GM18526 (cell line): ENCODE results near the gene OR6A2.

Source experiments
- POLR2A ChIP-seq: IDR thresholded peaks from 3 replicates; pipeline ENCODE4 v1.6.1; 2011; ENCODE audit not compliant: insufficient read length; ENCODE audit errors: extremely low read depth

OR6A2 gene

GRCh38 chr11:6782720-6783119, 16.8 kb downstream of the OR6A2 start, which contains the start of gene OR2AG1:
OR2AG1 (plus strand) TSS chr11:6783020; CDS start chr11:6785038, 2,018 bp downstream.
- TF ChIP-seq POLR2A: no peak

- no peak for TF ChIP-seq POLR2A
Observed at GRCh38 chr11:6780829-6781228, 18.7 kb downstream of the OR6A2 start.

- no peak for TF ChIP-seq POLR2A
Observed at GRCh38 chr11:6778518-6778917, 21.0 kb downstream of the OR6A2 start.

- TF ChIP-seq POLR2A: no peak
Observed at GRCh38 chr11:6771926-6772893, 27.3 kb downstream of the OR6A2 start, which contains the start of gene OR2AG2. OR2AG2 (minus strand) TSS chr11:6771976; CDS start chr11:6768957, 3,019 bp downstream.

GRCh38 chr11:6757373-6757967, 42.0 kb downstream of the OR6A2 start:
- no peak for TF ChIP-seq POLR2A

GRCh38 chr11:6755953-6756347, 43.5 kb downstream of the OR6A2 start:
- no peak for TF ChIP-seq POLR2A

GRCh38 chr11:6755303-6755952, 44.1 kb downstream of the OR6A2 start:
- no peak for TF ChIP-seq POLR2A

GRCh38 chr11:6747097-6747668, 52.3 kb downstream of the OR6A2 start:
- no peak for TF ChIP-seq POLR2A

GRCh38 chr11:6746626-6747025, 52.9 kb downstream of the OR6A2 start:
- TF ChIP-seq POLR2A: no peak

- TF ChIP-seq POLR2A: peak; percentile 64
Observed at GRCh38 chr11:6746086-6746618, 53.3 kb downstream of the OR6A2 start.

- no peak for TF ChIP-seq POLR2A
Observed at GRCh38 chr11:6745465-6746015, 53.9 kb downstream of the OR6A2 start.

- TF ChIP-seq POLR2A: no peak
Observed at GRCh38 chr11:6745018-6745417, 54.5 kb downstream of the OR6A2 start.

- TF ChIP-seq POLR2A: no peak
Observed at GRCh38 chr11:6742260-6742659, 57.2 kb downstream of the OR6A2 start.
